Measurements from ENCODE around the gene ERBB4.

DNA sequence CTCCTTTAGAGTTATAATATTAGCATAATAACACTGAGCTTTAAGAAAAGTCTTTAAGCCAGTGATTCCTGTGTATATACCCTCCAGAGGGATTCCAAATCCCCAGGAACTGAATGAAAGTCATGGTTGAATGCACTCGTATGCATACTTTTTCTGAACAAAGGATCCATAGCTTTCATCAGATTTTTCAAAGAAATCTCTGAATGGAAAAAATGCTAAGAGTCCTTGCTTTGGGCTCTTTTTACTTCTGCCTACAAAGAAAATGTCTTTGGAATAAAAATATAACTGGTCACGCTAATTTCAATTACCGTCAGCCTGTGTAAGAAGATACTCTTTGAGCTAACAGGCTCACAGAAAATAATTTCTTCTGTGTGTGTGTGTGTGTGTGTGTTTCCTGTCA is 939.5 kb downstream of the ERBB4 start:
- TF ChIP-seq POLR2A (IDR thresholded peaks at IDR 0.05) (no peak), CTCF (IDR thresholded peaks at IDR 0.05) (no peak)

Data from breast epithelium (tissue), 3 donors.